GM20431 (cell line): ENCODE measurements around the gene REEP1.
"Not testable (repeated sequence)": the region's sequence is repeated elsewhere in the genome, so short reads cannot be mapped to it uniquely, and the experiment has no call there.

ENCODE experiments used
- in situ Hi-C: fragments of 300-500 bp; cut with MseI, MboI; formaldehyde crosslinking; loops from one replicate; pipeline ENCODE4 v1.15.0; 2020; ENCODE audit warnings: low sequenced_read_pairs; ENCODE audit not compliant: unreplicated experiment

REEP1 gene

DNA sequence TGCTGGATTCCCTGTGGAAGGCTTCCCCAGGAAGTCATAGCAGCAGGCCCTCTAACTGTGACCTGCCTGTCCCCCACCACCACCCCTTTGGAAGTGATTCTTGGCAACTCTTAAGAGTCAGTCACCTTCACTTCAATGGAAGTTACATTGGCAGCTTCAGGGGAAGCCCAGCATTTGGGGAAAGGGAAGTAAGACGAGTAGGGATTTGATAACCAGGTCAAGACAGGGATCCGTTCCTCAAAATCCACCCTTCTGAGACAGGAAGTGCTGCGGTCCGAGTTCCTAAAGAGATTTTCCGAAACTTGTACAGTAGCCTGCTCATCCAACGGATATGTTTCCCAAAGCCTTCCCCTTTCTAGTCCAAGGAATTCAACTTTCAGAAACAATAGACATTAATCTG, 84.0 kb downstream of the REEP1 start:
- in situ Hi-C loops, result no loop called here

GRCh38 chr2:86251840-86252266, 85.6 kb downstream of the REEP1 start:
- in situ Hi-C loops, result no loop called here

GRCh38 chr2:86249579-86250391, 87.6 kb downstream of the REEP1 start:
- in situ Hi-C loops, result no loop called here

GRCh38 chr2:86249176-86249575, 88.2 kb downstream of the REEP1 start:
- in situ Hi-C loops, result no loop called here

DNA sequence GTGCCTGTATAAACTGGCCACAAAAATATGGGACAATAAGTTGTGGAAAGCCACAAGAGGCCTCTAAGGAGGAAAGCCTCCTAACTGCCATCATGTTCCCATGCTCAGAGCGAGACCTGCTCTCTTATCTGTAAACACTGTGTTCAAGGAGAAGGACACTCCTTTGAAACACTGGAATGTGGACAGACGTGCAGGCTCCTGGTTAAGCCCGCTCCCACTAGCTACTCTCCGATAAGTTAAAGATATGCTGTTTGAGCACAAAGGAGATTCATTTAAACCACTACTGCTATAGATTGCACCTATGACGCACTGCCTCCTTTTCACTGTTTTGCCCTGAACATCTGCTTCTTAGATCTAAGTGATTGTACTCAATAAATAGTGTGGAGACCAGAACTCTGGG, 92.2 kb downstream of the REEP1 start:
- in situ Hi-C loops, result not testable (repeated sequence)

DNA sequence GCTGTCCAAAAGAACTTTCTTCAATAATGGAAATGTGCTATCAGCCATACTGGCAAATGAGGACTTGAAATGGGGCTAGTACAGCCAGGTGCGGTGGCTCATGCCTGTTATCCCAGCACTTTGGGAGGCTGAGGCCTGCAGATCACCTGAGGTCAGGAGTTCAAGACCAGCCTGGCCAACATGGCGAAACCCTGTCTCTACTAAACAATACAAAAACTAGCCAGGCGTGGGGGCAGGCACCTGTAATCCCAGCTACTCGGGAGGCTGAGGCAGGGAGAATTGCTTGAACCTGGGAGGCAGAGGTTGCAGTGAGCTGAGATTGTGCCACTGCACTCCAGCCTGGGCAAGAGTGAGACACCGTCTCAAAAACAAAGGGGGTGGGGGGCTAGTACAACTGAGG, 92.6 kb downstream of the REEP1 start:
- in situ Hi-C loops, result not testable (repeated sequence)

GRCh38 chr2:86243950-86244733, 93.3 kb downstream of the REEP1 start:
- in situ Hi-C loops, result no loop called here

DNA sequence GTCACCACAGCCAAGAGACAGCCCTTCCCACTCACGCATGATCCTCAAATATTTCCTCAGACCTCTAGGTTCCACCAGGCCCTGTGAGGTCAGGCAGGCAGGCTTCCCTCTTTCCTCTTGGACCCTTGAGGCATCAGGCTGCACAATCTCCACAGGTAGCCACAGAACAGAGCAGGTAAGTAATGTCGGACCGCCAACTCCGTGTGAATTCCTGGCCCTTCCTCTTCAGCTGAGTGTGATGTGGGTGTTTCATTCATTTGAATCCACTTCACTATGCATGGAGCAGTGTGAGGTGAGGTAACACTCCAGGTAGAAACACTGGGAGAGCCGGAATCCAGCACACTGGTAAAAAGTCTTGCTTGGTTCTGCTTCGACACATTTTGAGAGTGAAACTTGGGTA, 94.2 kb downstream of the REEP1 start:
- in situ Hi-C loops, result no loop called here

DNA sequence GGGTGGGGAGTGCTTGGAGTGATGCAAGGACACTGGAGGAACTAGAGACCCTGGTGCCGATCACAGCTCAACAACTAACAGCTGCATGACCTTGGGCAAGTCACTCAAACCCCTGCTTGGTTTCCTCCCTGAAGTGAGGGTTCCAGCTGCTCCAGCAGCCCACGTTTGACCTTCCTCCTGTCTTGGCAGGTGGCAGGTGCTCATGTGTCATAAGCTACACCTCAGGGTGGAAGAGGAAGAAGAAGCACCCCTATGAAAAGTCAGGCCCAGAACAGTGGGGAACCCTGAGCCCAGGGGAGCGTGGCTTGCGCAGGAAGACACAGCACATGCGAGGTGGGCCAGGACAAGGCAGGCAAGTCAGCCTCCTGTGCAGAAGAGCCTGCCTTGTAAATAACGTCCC, 95.8 kb downstream of the REEP1 start:
- in situ Hi-C loops, result no loop called here

- in situ Hi-C loops, result no loop called here
These were observed 97.2 kb downstream of the REEP1 start for GRCh38 chr2:86240251-86240650.

GRCh38 chr2:86239745-86240144, 97.7 kb downstream of the REEP1 start:
- in situ Hi-C loops, result no loop called here

- in situ Hi-C loops, result no loop called here
These were observed 98.1 kb downstream of the REEP1 start for GRCh38 chr2:86239326-86239725.

GRCh38 chr2:86238354-86238753, 99.1 kb downstream of the REEP1 start:
- in situ Hi-C loops, result no loop called here

DNA sequence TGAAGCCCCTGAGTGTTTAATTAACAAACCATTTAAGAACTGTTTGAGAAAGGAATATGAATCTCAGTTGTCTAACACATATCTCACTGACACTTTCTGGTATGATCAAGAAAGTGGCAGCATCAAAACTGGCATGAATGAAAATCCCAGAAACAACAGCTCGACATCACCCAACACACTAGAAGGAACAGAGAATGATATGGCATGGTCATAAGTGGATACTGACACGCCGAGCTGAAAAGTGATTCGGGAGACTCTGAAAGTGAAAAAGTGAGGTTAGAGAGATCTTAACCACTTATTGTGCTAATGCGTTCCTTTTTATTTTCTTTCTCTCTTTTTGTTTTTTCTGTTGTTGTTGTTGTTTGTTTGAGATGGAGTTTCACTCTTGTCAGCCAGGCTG, 100.3 kb downstream of the REEP1 start:
- in situ Hi-C loops, result no loop called here

DNA sequence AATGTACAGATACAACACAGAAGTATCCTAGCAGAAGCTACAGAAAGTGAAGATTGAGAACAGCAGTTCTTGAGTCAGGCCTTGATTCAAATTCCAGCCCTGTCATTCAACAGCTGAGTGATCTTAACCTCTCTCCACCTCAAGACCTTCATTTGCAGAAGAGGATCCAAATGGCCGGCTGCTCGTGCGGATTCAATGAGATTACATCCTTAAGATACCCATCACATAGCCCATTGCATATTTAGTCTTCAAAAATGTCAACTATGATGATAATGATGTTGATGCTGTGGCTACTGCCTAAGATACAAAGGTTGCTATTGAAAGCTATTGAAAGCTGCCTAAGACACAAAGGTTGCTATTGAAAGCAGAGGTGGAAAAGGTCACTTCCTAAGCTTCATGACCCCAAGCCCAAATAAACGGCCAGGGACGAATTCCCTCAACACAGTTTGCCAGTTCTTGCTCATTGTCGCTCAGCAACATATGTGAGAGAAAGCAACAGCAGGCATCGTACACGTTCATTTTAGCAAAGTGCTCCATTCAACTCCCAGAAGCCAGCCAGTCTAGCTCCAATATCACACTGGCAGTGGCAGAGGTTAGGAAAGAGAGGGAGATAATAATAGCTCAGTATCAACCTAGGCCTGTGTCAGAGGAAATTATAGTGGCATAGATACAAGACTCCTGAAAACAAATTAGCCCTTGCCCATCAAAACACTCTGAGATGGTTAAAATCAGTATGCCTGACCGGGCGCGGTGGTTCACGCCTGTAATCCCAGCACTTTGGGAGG, 102.0 kb downstream of the REEP1 start:
- in situ Hi-C loops, result no loop called here

DNA sequence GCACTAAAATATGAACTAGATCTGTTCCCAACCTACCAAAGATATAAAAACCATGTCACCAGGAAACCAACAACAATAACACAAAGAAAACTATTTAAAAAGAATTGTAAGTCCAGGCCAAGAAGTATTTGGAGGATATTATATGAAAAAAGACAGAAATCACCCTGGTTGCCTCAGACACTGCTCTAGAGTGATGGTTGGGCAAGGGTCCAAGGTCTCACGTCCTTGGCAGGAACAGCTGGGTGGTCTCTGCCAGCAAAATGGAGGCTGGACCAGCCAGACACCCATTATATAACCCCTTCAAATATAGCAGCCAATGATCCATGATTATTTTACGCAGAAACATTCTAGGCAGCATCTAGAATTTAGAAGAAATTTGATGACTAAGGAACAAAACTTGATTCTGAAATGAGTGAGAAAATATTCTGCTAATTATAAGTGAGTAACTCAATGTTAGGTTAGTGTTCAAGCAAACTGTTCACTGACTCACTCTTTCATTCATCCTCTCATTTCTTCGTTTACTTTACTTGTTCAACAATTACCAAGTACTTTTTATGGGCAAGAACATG, 102.8 kb downstream of the REEP1 start:
- in situ Hi-C loops, result no loop called here

GRCh38 chr2:86233436-86233835, 104.0 kb downstream of the REEP1 start:
- in situ Hi-C loops, result no loop called here

GRCh38 chr2:86232910-86233309, 104.5 kb downstream of the REEP1 start:
- in situ Hi-C loops, result no loop called here

DNA sequence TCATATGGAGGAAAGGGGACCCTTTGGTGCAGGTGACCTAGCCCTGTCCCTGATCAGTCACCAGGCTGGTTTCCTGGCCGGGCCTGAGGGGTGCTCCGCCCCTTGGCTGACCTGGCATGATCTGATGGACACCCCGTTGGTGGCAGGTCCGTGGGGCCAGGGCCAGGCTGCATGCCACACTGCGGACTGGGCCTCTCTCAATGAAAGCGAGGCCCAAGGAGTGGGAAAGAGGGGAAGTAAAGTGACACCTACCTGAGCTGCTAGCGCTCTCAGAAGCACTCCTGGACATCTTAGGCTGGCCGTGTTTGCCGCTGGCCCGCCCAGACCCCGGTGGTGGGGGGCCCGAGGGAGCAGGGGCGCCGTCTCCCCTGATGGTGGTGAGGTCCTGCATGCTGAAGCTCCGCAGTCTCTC, 105.0 kb downstream of the REEP1 start:
- in situ Hi-C loops, result no loop called here

DNA sequence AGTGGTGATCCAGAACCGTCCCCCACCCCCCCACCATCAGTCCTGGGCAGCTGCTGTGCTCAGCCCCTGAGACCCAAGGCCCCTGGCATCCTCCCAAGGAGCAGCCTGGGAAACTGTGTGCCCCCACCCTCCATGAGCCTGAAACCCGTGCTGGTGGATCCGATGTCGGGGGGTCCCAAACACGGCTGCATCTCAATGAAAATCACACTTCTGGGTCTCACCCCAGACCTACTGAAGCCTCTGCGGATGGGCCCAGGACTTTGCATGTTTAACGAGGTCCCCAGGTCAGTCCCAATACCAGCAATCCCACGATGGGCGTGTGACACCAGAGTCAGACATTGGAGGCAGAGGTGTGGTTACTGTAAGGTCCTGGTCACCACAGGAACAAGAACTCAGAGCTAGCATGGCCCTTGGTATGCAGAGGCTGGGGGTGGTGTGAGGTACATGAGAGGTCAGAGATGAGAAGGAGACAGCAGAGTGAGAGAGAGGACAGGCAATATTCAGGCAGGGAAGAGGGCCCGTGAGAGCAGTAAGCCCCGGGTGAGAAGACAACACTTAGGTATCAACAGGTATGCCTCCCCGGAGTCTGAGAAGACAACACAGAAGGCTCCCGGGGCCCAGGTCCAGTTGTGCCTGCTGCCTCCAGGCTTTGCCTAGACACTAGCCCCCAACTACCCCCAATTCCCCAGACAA, 105.6 kb downstream of the REEP1 start:
- in situ Hi-C loops, result no loop called here
